Measurements from ENCODE around the gene MSX1.

DNA sequence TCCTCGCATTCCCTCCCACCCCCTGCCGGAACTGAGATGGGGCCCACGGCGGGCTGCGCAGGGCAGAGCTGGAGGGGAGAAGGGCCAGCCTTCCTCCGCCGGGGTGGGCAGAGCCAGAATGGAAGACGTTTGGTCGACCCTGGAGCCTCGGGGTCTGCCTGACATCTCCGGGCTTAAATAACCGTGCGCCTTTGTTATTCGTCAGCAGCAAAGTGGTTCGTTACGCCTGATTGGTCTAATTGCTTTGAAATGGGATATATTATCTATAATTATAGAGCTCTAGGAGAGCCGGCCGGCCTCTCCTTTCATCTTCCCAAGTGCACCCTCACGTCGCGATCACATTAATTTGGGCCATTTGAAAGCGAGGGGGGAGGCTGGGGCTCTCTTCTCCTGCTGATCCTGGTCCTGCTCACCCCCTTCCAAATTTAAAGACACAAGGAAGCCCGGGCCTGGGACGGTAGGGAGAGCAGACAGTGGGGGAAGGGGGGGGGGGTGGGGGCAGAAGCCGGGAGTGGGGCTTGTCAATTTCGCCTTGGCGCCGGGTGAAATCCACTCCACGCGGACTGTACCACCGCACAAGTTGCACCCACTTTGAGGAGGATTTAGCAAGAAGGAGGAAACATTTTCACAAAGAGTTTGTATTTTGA is 4.7 kb upstream of the MSX1 start:
- TF ChIP-seq EZH2phosphoT487 (IDR thresholded peaks at IDR 0.05; ENCODE audit: borderline replicate concordance, low read depth, low read length): no peak
- TF ChIP-seq, protein P1, sequence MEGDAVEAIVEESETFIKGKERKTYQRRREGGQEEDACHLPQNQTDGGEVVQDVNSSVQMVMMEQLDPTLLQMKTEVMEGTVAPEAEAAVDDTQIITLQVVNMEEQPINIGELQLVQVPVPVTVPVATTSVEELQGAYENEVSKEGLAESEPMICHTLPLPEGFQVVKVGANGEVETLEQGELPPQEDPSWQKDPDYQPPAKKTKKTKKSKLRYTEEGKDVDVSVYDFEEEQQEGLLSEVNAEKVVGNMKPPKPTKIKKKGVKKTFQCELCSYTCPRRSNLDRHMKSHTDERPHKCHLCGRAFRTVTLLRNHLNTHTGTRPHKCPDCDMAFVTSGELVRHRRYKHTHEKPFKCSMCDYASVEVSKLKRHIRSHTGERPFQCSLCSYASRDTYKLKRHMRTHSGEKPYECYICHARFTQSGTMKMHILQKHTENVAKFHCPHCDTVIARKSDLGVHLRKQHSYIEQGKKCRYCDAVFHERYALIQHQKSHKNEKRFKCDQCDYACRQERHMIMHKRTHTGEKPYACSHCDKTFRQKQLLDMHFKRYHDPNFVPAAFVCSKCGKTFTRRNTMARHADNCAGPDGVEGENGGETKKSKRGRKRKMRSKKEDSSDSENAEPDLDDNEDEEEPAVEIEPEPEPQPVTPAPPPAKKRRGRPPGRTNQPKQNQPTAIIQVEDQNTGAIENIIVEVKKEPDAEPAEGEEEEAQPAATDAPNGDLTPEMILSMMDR (conservative IDR thresholded peaks at IDR 0.05; ENCODE audit: low read length): no peak
